Testis (tissue), 3 donors: Measurements from ENCODE around the gene HOXC9. TPM values are rescaled to one million over a fixed set of nuclear protein-coding genes. Genes with fewer than 3 reads are reported as not detected.

Experiments
- DNase-seq: peaks from one replicate; pipeline ENCODE4 v3.0.0-alpha.2; 2019
- H3K27ac ChIP-seq, 2 donors: fragments of 200-600 bp; sonication (generic); one replicate each; pipeline ENCODE4 v1.5.1; 2019
- H3K27me3 ChIP-seq: fragments of 200-600 bp; sonication (generic); one replicate; pipeline ENCODE4 v1.5.1; 2019
- H3K36me3 ChIP-seq: fragments of 200-600 bp; sonication (generic); one replicate; pipeline ENCODE4 v1.5.1; 2017; ENCODE audit warnings: low read depth; ENCODE audit errors: missing control alignments
- H3K4me1 ChIP-seq: fragments of 200-600 bp; sonication (generic); one replicate; pipeline ENCODE4 v1.5.1; 2019
- H3K4me3 ChIP-seq, 2 donors: fragments of 200-600 bp; sonication (generic); one replicate each; pipeline ENCODE4 v1.5.1; 2017 to 2019
- H3K9me3 ChIP-seq: fragments of 200-600 bp; sonication (generic); one replicate; pipeline ENCODE4 v1.5.1; 2017
- CTCF ChIP-seq, 3 experiments: fragments of 450-650 bp in 2 of 3; fragments of 200-600 bp in 1 of 3; sonication (generic) in 1 of 3; IDR thresholded peaks; one replicate each; pipeline ENCODE4 v1.5.1; 2016 to 2019; ENCODE audit warnings: antibody characterized with exemption in 3 of 3, mild to moderate bottlenecking in 2 of 3, moderate library complexity in 1 of 3
- POLR2A ChIP-seq: fragments of 450-650 bp; IDR thresholded peaks from one replicate; pipeline ENCODE4 v1.6.1; 2017; ENCODE audit warnings: antibody characterized with exemption, mild to moderate bottlenecking, moderate library complexity
- WGBS, 2 donors: methylation state at CpG; one replicate each; pipeline ENCODE4 v1.1.5; 2018; 5-methylcytosine and 5-hydroxymethylcytosine counted together
- intact Hi-C: fragments of 100-400 bp; cut with DNase I; formaldehyde crosslinking; loops from one replicate; pipeline ENCODE4 v1.15.1; 2023; ENCODE audit warnings: low total_unique reads
- polyA plus RNA-seq: library from polyadenylated mRNA; stranded (reverse); fragments of 350-450 nt; fragmentation: Illumina TruSeq; extraction: RNeasy Lipid Tissue Mini Kit (QIAGEN cat#74804); gene quantifications from one replicate; pipeline ENCODE4 v1.2.3, GENCODE V29; 2014; ENCODE audit warnings: low read depth, low replicate concordance; ENCODE audit not compliant: insufficient read depth
- total RNA-seq, 2 donors: library from RNA; depleted of rRNA; stranded (reverse); fragments of >200 nt; gene quantifications; one replicate each; pipeline ENCODE4 v1.2.3, GENCODE V29; 2016

HOXC9 gene
- total and polyA plus RNA-seq, 3 donors from 2014 or later = 2.4 to 7.8 (median 6.6) TPM

- peaks cover 20% of the 10 kb centered on the region for H3K4me1 ChIP-seq
- no peaks in the 10 kb centered on the region for H3K27me3 ChIP-seq
- WGBS, 2 donors = 2% methylated on average over 25 of the region's 25 CpGs
- peak overlapping the region; percentile 51 to 72 for H3K4me3 ChIP-seq
- H3K36me3 ChIP-seq = no peaks in the 10 kb centered on the region
- TF ChIP-seq POLR2A (no peak), CTCF (IDR thresholded peaks at IDR 0.05) (no peak)
- peak; percentile 49 for DNase-seq
- peak overlapping the region; percentile 89 to 95 for H3K27ac ChIP-seq
- intact Hi-C loops = no loop called here
- H3K9me3 ChIP-seq = no peaks in the 10 kb centered on the region
Observed at GRCh38 chr12:54016478-54016964, 16.6 kb downstream of the HOXC9 start.

GRCh38 chr12:54017027-54017788 is 17.2 kb downstream of the HOXC9 start:
- Histone ChIP-seq H3K4me3 (peak overlapping the region; percentile 51 to 72), H3K27me3 (no peaks in the 10 kb centered on the region), H3K36me3 (no peaks in the 10 kb centered on the region), H3K4me1 (peaks cover 20% of the 10 kb centered on the region), H3K9me3 (no peaks in the 10 kb centered on the region), H3K27ac (peak overlapping the region; percentile 89 to 95)
- 0 to 1% methylated on average over 22 to 24 of the region's 24 CpGs for WGBS, 2 donors
- no peak for TF ChIP-seq CTCF (IDR thresholded peaks at IDR 0.05)
- no peak for TF ChIP-seq POLR2A
- DNase-seq = no peak
- intact Hi-C loops = no loop called here

GRCh38 chr12:54017878-54018467 is 18.0 kb downstream of the HOXC9 start:
- Histone ChIP-seq H3K4me3 (peak overlapping the region; percentile 51 to 72), H3K27ac (peak overlapping the region; percentile 89 to 95), H3K9me3 (no peaks in the 10 kb centered on the region), H3K27me3 (no peaks in the 10 kb centered on the region), H3K36me3 (no peaks in the 10 kb centered on the region), H3K4me1 (peaks cover 20% of the 10 kb centered on the region)
- peak; percentile 93 for DNase-seq
- 0 to 1% methylated on average over 11 to 33 of the region's 34 CpGs for WGBS, 2 donors
- no peak for TF ChIP-seq CTCF (IDR thresholded peaks at IDR 0.05)
- TF ChIP-seq POLR2A = peak; percentile 39
- intact Hi-C loops = no loop called here

GRCh38 chr12:54018468-54018984 is 18.6 kb downstream of the HOXC9 start:
- WGBS, 2 donors = 5 to 6% methylated on average over 20 to 28 of the region's 29 CpGs
- Histone ChIP-seq H3K36me3 (no peaks in the 10 kb centered on the region), H3K4me3 (peak overlapping the region; percentile 51 to 72), H3K27me3 (no peaks in the 10 kb centered on the region), H3K4me1 (peaks cover 20% of the 10 kb centered on the region), H3K27ac (peak overlapping the region; percentile 89 to 95), H3K9me3 (no peaks in the 10 kb centered on the region)
- no peak for TF ChIP-seq CTCF (IDR thresholded peaks at IDR 0.05)
- TF ChIP-seq POLR2A = no peak
- peak; percentile 79 for DNase-seq
- intact Hi-C loops = no loop called here
